ENCODE measurements around the gene ICAM4.

GRCh38 chr19:10295305-10295846, 8.6 kb downstream of the ICAM4 start:
- TF ChIP-seq, protein P1, sequence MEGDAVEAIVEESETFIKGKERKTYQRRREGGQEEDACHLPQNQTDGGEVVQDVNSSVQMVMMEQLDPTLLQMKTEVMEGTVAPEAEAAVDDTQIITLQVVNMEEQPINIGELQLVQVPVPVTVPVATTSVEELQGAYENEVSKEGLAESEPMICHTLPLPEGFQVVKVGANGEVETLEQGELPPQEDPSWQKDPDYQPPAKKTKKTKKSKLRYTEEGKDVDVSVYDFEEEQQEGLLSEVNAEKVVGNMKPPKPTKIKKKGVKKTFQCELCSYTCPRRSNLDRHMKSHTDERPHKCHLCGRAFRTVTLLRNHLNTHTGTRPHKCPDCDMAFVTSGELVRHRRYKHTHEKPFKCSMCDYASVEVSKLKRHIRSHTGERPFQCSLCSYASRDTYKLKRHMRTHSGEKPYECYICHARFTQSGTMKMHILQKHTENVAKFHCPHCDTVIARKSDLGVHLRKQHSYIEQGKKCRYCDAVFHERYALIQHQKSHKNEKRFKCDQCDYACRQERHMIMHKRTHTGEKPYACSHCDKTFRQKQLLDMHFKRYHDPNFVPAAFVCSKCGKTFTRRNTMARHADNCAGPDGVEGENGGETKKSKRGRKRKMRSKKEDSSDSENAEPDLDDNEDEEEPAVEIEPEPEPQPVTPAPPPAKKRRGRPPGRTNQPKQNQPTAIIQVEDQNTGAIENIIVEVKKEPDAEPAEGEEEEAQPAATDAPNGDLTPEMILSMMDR (IDR thresholded peaks at IDR 0.05; ENCODE audit: low read depth, low read length, poor library complexity, severe bottlenecking) = peak; percentile 27
- no peak for TF ChIP-seq EZH2phosphoT487 (IDR thresholded peaks at IDR 0.05; ENCODE audit: borderline replicate concordance, low read length)

Data from DOHH2 (cell line).